ENCODE data around the gene ST7.

The ST7 gene

GRCh38 chr7:117220836-117221235, 267.5 kb downstream of the ST7 start:
- Histone ChIP-seq H3K36me3 (ENCODE audit: insufficient read depth, low read length) (no peaks in the 10 kb centered on the region), H3K9me3 (ENCODE audit: insufficient read depth, low read depth, low read length) (no peaks in the 10 kb centered on the region), H3K4me2 (ENCODE audit: low read depth, low read length, poor library complexity, severe bottlenecking) (no peak overlapping the region), H4K20me1 (ENCODE audit: insufficient read depth, low read length, poor library complexity, severe bottlenecking) (no peaks in the 10 kb centered on the region), H3K4me3 (ENCODE audit: low read length, poor library complexity, severe bottlenecking) (no peak overlapping the region), H3K4me1 (ENCODE audit: insufficient read depth, low read length, poor library complexity, severe bottlenecking) (no peaks in the 10 kb centered on the region), H3K79me2 (ENCODE audit: insufficient read depth, low read length) (no peaks in the 10 kb centered on the region), H3F3A (ENCODE audit: low read depth) (no peaks in the 10 kb centered on the region), H3K27me3 (ENCODE audit: insufficient read depth, low read length, poor library complexity, severe bottlenecking) (no peaks in the 10 kb centered on the region), H3K9ac (ENCODE audit: low read depth, low read length, poor library complexity, severe bottlenecking) (no peak overlapping the region), H3K9me2 (replicated peaks; ENCODE audit: low read depth, low read length) (no peaks in the 10 kb centered on the region), H2AFZ (ENCODE audit: low read length) (no peak overlapping the region)
- TF ChIP-seq EZH2phosphoT487 (IDR thresholded peaks at IDR 0.05; ENCODE audit: borderline replicate concordance) = no peak
- TF ChIP-seq, protein P1, sequence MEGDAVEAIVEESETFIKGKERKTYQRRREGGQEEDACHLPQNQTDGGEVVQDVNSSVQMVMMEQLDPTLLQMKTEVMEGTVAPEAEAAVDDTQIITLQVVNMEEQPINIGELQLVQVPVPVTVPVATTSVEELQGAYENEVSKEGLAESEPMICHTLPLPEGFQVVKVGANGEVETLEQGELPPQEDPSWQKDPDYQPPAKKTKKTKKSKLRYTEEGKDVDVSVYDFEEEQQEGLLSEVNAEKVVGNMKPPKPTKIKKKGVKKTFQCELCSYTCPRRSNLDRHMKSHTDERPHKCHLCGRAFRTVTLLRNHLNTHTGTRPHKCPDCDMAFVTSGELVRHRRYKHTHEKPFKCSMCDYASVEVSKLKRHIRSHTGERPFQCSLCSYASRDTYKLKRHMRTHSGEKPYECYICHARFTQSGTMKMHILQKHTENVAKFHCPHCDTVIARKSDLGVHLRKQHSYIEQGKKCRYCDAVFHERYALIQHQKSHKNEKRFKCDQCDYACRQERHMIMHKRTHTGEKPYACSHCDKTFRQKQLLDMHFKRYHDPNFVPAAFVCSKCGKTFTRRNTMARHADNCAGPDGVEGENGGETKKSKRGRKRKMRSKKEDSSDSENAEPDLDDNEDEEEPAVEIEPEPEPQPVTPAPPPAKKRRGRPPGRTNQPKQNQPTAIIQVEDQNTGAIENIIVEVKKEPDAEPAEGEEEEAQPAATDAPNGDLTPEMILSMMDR (conservative IDR thresholded peaks at IDR 0.05; ENCODE audit: low read length) = no peak

DNA sequence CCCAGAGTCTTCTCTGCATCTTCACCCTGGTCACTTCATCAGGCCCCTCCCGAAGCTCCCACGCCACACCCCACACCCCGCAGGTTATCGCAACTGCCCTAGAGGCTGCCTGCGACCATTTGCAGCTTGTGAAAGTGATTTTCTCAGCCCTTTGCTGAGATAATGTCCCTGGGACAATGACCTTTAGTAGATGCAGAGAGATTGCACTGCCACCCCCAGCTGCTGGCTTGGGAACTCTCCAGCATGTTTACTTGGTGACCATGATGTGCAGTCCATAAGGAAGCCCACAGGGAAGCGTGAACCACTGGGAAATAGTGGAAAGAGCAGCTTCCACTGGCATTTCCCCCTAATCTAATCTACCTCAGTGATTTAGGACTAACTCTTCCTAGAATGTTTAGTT, 272.2 kb downstream of the ST7 start:
- no peaks in the 10 kb centered on the region for H3K9me2 ChIP-seq (replicated peaks; ENCODE audit: low read depth, low read length)
- no peaks in the 10 kb centered on the region for H3K9me3 ChIP-seq (ENCODE audit: insufficient read depth, low read depth, low read length)
- H3K79me2 ChIP-seq (ENCODE audit: insufficient read depth, low read length) = no peaks in the 10 kb centered on the region

DNA sequence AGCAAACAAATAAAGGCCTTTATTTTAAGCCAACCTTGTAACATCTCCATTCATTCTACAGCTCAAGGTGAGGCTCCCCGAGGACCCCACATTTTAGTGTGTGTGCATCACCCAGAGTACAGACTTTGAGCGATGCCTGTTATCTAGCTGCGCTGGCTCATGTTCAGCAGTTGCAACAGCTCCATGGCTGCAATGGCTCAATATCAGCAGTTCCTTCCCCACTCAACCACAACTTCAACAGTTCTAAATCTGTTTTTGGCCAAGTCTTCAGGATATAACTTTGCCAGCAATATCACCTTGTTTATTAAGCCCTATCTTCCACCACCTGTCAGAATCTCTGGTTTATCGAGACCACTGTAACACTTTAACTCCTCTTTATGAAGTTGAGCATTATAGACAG, 273.8 kb downstream of the ST7 start:
- H3K36me3 ChIP-seq (ENCODE audit: insufficient read depth, low read length) = no peaks in the 10 kb centered on the region
- no peaks in the 10 kb centered on the region for H3K9me2 ChIP-seq (replicated peaks; ENCODE audit: low read depth, low read length)
- no peaks in the 10 kb centered on the region for H4K20me1 ChIP-seq (ENCODE audit: insufficient read depth, low read length, poor library complexity, severe bottlenecking)
- no peak overlapping the region for H3K4me2 ChIP-seq (ENCODE audit: low read depth, low read length, poor library complexity, severe bottlenecking)
- H3K79me2 ChIP-seq (ENCODE audit: insufficient read depth, low read length) = no peaks in the 10 kb centered on the region
- no peaks in the 10 kb centered on the region for H3K27me3 ChIP-seq (ENCODE audit: insufficient read depth, low read length, poor library complexity, severe bottlenecking)
- H2AFZ ChIP-seq (ENCODE audit: low read length) = no peak overlapping the region
- no peaks in the 10 kb centered on the region for H3K4me1 ChIP-seq (ENCODE audit: insufficient read depth, low read length, poor library complexity, severe bottlenecking)
- H3K4me3 ChIP-seq (ENCODE audit: low read length, poor library complexity, severe bottlenecking) = no peak overlapping the region
- H3K9ac ChIP-seq (ENCODE audit: low read depth, low read length, poor library complexity, severe bottlenecking) = no peak overlapping the region
- no peaks in the 10 kb centered on the region for H3F3A ChIP-seq (ENCODE audit: low read depth)
- no peaks in the 10 kb centered on the region for H3K9me3 ChIP-seq (ENCODE audit: insufficient read depth, low read depth, low read length)
- no peak for TF ChIP-seq EZH2phosphoT487 (IDR thresholded peaks at IDR 0.05; ENCODE audit: borderline replicate concordance)
- TF ChIP-seq, protein P1 (conservative IDR thresholded peaks at IDR 0.05; ENCODE audit: low read length) = no peak

More for the DNA sequence above, 272.2 kb downstream of the ST7 start:
- no peak for TF ChIP-seq EZH2phosphoT487 (IDR thresholded peaks at IDR 0.05; ENCODE audit: borderline replicate concordance)
- TF ChIP-seq, protein P1 (conservative IDR thresholded peaks at IDR 0.05; ENCODE audit: low read length) = no peak
- H3K4me3 ChIP-seq (ENCODE audit: low read length, poor library complexity, severe bottlenecking) = no peak overlapping the region
- H2AFZ ChIP-seq (ENCODE audit: low read length) = no peak overlapping the region
- no peaks in the 10 kb centered on the region for H3F3A ChIP-seq (ENCODE audit: low read depth)
- H4K20me1 ChIP-seq (ENCODE audit: insufficient read depth, low read length, poor library complexity, severe bottlenecking) = no peaks in the 10 kb centered on the region
- H3K27me3 ChIP-seq (ENCODE audit: insufficient read depth, low read length, poor library complexity, severe bottlenecking) = no peaks in the 10 kb centered on the region
- H3K9ac ChIP-seq (ENCODE audit: low read depth, low read length, poor library complexity, severe bottlenecking) = no peak overlapping the region
- H3K4me2 ChIP-seq (ENCODE audit: low read depth, low read length, poor library complexity, severe bottlenecking) = no peak overlapping the region
- H3K36me3 ChIP-seq (ENCODE audit: insufficient read depth, low read length) = no peaks in the 10 kb centered on the region
- H3K4me1 ChIP-seq (ENCODE audit: insufficient read depth, low read length, poor library complexity, severe bottlenecking) = no peaks in the 10 kb centered on the region
